Right lung (tissue), 5 donors: ENCODE data around the gene ATG4B. TPM values are rescaled to one million over a fixed set of nuclear protein-coding genes. Genes with fewer than 3 reads are reported as not detected.

ENCODE experiments used
- polyA plus RNA-seq, 5 donors: library from polyadenylated mRNA; unstranded; fragments of 120-200 nt; gene quantifications; one replicate each; pipeline versions ENCODE4 v1.2.1 to v1.2.3, GENCODE V29; 2013; ENCODE audit warnings: inconsistent platforms in 1 of 5, low replicate concordance in 1 of 5; ENCODE audit not compliant: insufficient read length in 5 of 5, insufficient read depth in 1 of 5

The ATG4B gene
- polyA plus RNA-seq, 5 donors, result 65.3 to 87.2 (median 77.6) TPM

Other genes starting within 250 kb of the ATG4B start
- 100 to 1,000 TPM; 170 to 209 (median 197) TPM for gene STK25, start 129.1 kb upstream of the ATG4B start, polyA plus RNA-seq
- gene BOK, start 78.9 kb upstream of the ATG4B start, polyA plus RNA-seq, result 10 to 100 TPM; 14.8 to 35.3 (median 21.5) TPM
- 10 to 100 TPM; 36.8 to 50.5 (median 41.9) TPM for gene THAP4, start 535 bp upstream of the ATG4B start, polyA plus RNA-seq
- 10 to 100 TPM; 36.1 to 54.2 (median 46.0) TPM for gene DTYMK, start 49.1 kb downstream of the ATG4B start, polyA plus RNA-seq
- 10 to 100 TPM; 36.7 to 46.9 (median 43.2) TPM for gene ING5, start 64.3 kb downstream of the ATG4B start, polyA plus RNA-seq
- gene D2HGDH, start 96.9 kb downstream of the ATG4B start, polyA plus RNA-seq, result 10 to 100 TPM; 24.8 to 43.9 (median 42.5) TPM
- under 1 TPM; 0.15 to 0.33 (median 0.27) TPM for gene GAL3ST2, start 139.1 kb downstream of the ATG4B start, polyA plus RNA-seq
- under 1 TPM; 0.07 to 0.49 (median 0.21) TPM for gene NEU4, start 171.5 kb downstream of the ATG4B start, polyA plus RNA-seq
- under 1 TPM; 0.17 to 0.46 (median 0.30) TPM for gene PDCD1, start 221.2 kb downstream of the ATG4B start, polyA plus RNA-seq
- not detected for gene RTP5, start 232.0 kb downstream of the ATG4B start, polyA plus RNA-seq